Measurements from ENCODE around the gene HOXD4. TPM values are rescaled to one million over a fixed set of nuclear protein-coding genes. Genes with fewer than 3 reads are reported as not detected.

HOXD4 gene
- polyA plus RNA-seq, 1 donor from 2014 or later = not detected

- TF ChIP-seq REST (IDR thresholded peaks at IDR 0.05; ENCODE audit: borderline replicate concordance) = no peak
- TF ChIP-seq EZH2 (IDR thresholded peaks at IDR 0.05; ENCODE audit: borderline replicate concordance, insufficient read depth, low read length, poor library complexity, severe bottlenecking) = no peak
- TF ChIP-seq EP300 (conservative IDR thresholded peaks at IDR 0.05; ENCODE audit: poor library complexity, severe bottlenecking) = no peak
- TF ChIP-seq, protein P1, sequence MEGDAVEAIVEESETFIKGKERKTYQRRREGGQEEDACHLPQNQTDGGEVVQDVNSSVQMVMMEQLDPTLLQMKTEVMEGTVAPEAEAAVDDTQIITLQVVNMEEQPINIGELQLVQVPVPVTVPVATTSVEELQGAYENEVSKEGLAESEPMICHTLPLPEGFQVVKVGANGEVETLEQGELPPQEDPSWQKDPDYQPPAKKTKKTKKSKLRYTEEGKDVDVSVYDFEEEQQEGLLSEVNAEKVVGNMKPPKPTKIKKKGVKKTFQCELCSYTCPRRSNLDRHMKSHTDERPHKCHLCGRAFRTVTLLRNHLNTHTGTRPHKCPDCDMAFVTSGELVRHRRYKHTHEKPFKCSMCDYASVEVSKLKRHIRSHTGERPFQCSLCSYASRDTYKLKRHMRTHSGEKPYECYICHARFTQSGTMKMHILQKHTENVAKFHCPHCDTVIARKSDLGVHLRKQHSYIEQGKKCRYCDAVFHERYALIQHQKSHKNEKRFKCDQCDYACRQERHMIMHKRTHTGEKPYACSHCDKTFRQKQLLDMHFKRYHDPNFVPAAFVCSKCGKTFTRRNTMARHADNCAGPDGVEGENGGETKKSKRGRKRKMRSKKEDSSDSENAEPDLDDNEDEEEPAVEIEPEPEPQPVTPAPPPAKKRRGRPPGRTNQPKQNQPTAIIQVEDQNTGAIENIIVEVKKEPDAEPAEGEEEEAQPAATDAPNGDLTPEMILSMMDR (IDR thresholded peaks at IDR 0.05; ENCODE audit: poor library complexity, severe bottlenecking) = no peak
- no peak for TF ChIP-seq RAD21 (conservative IDR thresholded peaks at IDR 0.05)
- TF ChIP-seq SMC3 (conservative IDR thresholded peaks at IDR 0.05; ENCODE audit: poor library complexity) = no peak
- TF ChIP-seq TAF1 (IDR thresholded peaks at IDR 0.05; ENCODE audit: low read depth) = no peak
- no peak for TF ChIP-seq MXI1 (conservative IDR thresholded peaks at IDR 0.05; ENCODE audit: poor library complexity, severe bottlenecking)
- TF ChIP-seq POLR2AphosphoS5 (IDR thresholded peaks at IDR 0.05) = no peak
- H3K4me3 ChIP-seq (ENCODE audit: low read length) = no peak overlapping the region
- H3K27me3 ChIP-seq (ENCODE audit: insufficient read depth, low read depth, low read length) = peaks cover 99% of the 10 kb centered on the region
- no peaks in the 10 kb centered on the region for H3K9me2 ChIP-seq (ENCODE audit: insufficient read depth, low read length)
- no peak overlapping the region for H3K4me2 ChIP-seq (ENCODE audit: low read length)
- peaks cover 27% of the 10 kb centered on the region for H3K9me3 ChIP-seq (ENCODE audit: low read length)
- H3K36me3 ChIP-seq (ENCODE audit: insufficient read depth, low read length) = no peaks in the 10 kb centered on the region
- H2AFZ ChIP-seq (ENCODE audit: low read depth, low read length) = no peak overlapping the region
- H3K9ac ChIP-seq (ENCODE audit: low read length) = no peak overlapping the region
- no peak overlapping the region for H3K27ac ChIP-seq (ENCODE audit: low read length)
- H3F3A ChIP-seq (ENCODE audit: insufficient read depth, low read length, poor library complexity, severe bottlenecking) = no peaks in the 10 kb centered on the region
- no peaks in the 10 kb centered on the region for H3K79me2 ChIP-seq (replicated peaks; ENCODE audit: insufficient read depth, low read length)
- no peaks in the 10 kb centered on the region for H4K20me1 ChIP-seq (ENCODE audit: insufficient read depth)
Observed at GRCh38 chr2:176117823-176118371, 33.5 kb upstream of the HOXD4 start.

DNA sequence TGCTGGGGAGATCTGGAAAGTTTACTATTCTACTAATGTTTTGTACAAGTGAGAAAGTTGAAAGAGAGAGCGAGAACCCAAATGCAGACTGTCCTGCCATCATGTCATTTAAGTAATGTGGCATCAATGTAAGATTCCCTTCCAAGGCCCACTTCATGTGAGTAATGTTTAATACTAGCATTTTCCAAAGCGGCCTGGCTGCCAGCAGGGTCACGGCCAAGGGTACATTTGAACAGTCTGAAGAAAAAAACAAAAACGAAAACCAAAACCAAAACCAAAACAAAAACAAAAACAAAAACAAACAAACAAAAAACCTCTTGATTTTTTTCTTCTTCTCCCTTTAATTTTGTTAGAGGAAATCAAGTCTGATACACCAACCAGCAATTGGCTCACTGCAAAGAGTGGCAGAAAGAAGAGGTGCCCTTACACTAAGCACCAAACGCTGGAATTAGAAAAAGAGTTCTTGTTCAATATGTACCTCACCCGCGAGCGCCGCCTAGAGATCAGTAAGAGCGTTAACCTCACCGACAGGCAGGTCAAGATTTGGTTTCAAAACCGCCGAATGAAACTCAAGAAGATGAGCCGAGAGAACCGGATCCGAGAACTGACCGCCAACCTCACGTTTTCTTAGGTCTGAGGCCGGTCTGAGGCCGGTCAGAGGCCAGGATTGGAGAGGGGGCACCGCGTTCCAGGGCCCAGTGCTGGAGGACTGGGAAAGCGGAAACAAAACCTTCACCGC lies 32.6 kb upstream of the HOXD4 start:
- Histone ChIP-seq H3K27ac (ENCODE audit: low read length) (no peak overlapping the region), H3K9me2 (ENCODE audit: insufficient read depth, low read length) (no peaks in the 10 kb centered on the region), H3K9me3 (ENCODE audit: low read length) (peaks cover 22% of the 10 kb centered on the region), H4K20me1 (ENCODE audit: insufficient read depth) (no peaks in the 10 kb centered on the region), H3K79me2 (replicated peaks; ENCODE audit: insufficient read depth, low read length) (no peaks in the 10 kb centered on the region), H3K4me2 (ENCODE audit: low read length) (no peak overlapping the region), H3K4me3 (ENCODE audit: low read length) (no peak overlapping the region), H2AFZ (ENCODE audit: low read depth, low read length) (no peak overlapping the region), H3K36me3 (ENCODE audit: insufficient read depth, low read length) (no peaks in the 10 kb centered on the region), H3K9ac (ENCODE audit: low read length) (no peak overlapping the region), H3F3A (ENCODE audit: insufficient read depth, low read length, poor library complexity, severe bottlenecking) (no peaks in the 10 kb centered on the region), H3K27me3 (ENCODE audit: insufficient read depth, low read depth, low read length) (peaks cover 99% of the 10 kb centered on the region)
- TF ChIP-seq TAF1 (IDR thresholded peaks at IDR 0.05; ENCODE audit: low read depth) = no peak
- no peak for TF ChIP-seq RAD21 (conservative IDR thresholded peaks at IDR 0.05)
- TF ChIP-seq EZH2 (IDR thresholded peaks at IDR 0.05; ENCODE audit: borderline replicate concordance, insufficient read depth, low read length, poor library complexity, severe bottlenecking) = no peak
- TF ChIP-seq EP300 (conservative IDR thresholded peaks at IDR 0.05; ENCODE audit: poor library complexity, severe bottlenecking) = no peak
- TF ChIP-seq POLR2AphosphoS5 (IDR thresholded peaks at IDR 0.05) = no peak
- TF ChIP-seq MXI1 (conservative IDR thresholded peaks at IDR 0.05; ENCODE audit: poor library complexity, severe bottlenecking) = no peak
